ENCODE data around the gene LOXHD1.

DNA sequence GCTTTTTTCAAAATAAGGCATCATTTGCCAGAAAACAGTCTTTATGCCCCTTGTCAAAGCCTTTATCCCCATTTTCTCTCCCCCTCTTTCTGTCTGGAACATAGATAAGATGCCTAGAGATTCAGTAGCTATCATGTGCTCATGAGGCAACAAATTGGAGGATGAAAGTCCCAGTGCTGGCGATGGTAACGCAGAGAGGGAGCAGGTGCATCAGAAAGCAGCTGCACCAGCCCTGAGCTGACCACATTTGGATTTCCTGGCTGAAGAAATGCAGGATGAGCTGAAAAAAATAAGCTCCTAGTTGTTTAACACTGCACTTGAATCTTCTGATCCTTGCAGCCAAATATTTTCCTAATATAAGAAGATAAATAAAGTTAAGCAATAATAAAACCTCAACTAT lies 48.0 kb downstream of the LOXHD1 start:
- TF ChIP-seq POLR2AphosphoS5 (IDR thresholded peaks at IDR 0.05) (no peak), CTCF (IDR thresholded peaks at IDR 0.05) (no peak)
